GM18511 (cell line): ENCODE results near the gene C15orf61.

Experiments used
- ATAC-seq: cut with Tn5 transposase; IDR thresholded peaks from one replicate; pipeline ENCODE4 v1.9.1; 2021; ENCODE audit warnings: mild to moderate bottlenecking, moderate library complexity; ENCODE audit not compliant: unreplicated experiment

C15orf61 gene

GRCh38 chr15:67579164-67579563, 58.2 kb downstream of the C15orf61 start:
- ATAC-seq: no peak
